Measurements from ENCODE around the gene PCMTD2.
"Not testable (repeated sequence)": the region's sequence is repeated elsewhere in the genome, so short reads cannot be mapped to it uniquely, and the experiment has no call there.

The PCMTD2 gene

GRCh38 chr20:64313761-64314160 lies 58.2 kb downstream of the PCMTD2 start:
- not testable (repeated sequence) for DNase-seq

DNA sequence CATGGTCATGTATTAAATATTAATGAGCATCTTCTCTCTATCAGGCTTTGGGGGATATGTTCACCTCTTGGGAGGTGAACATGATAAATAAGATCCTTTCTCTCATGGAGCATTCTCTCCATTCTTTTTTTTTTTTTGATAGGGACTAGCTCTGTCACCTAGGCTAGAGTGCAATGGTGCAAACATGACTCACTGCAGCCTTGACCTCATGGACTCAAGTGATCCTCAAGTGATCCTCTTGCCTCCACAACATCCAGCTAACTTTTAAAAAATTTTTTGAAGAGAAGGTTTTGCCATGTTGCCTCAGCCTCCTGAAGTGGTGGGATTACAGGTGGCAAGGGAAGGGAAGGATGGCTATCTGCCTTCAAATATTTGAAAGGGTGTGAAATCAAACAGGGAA lies 59.8 kb downstream of the PCMTD2 start:
- not testable (repeated sequence) for DNase-seq

DNA sequence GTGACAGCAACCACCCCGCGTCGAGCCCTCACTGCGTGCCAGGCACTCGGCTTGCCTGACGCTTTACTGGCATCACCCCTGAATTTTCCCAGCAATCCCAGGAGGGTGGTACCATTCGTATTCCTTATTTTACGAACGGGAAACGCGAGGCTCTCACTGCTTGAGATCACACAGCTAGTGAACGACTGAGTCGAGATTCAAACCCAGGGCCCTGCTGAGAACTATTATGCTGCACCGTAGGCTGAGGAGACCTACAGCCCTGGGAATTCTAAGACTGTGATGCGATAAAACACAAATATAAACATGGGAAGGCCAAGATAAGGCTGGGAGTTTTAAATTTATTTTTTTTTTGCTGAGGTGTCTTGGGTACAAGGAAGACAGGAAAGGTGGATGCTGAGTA lies 60.3 kb downstream of the PCMTD2 start:
- DNase-seq = not testable (repeated sequence)

DNA sequence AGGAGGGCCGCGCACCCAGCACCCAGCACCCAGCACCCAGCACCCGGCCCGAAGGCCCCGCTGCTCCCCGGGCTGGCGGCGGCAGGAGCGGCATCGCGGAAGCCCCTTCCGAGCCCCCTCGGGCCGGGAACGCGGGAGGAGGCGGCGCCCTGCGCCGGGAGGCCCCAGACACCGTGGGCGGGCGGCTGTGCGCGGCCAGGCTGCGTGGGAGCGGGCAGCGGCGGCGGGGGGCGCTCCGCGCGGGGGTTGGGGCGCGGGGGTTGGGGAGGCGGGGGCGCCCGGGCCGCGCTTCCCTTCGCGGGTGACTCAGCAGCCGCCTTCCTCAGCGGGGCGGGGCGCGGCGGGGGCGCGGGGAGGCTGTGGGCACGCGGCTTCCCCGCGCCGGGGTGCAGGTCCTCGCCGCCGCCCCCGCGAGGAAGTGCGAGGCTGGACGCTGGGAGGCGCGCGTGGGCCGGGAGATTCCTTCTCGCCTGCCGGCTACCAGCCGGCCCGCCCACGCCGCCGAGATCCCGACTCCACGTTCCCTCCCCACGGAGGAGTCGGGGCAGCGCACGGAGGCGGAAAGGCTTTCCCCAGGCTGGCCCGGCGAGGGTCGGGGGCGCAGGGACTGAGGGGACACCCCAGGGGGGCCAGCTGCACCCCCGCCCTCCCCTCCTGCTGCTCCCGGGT lies 61.0 kb downstream of the PCMTD2 start:
- DNase-seq = not testable (repeated sequence)

DNA sequence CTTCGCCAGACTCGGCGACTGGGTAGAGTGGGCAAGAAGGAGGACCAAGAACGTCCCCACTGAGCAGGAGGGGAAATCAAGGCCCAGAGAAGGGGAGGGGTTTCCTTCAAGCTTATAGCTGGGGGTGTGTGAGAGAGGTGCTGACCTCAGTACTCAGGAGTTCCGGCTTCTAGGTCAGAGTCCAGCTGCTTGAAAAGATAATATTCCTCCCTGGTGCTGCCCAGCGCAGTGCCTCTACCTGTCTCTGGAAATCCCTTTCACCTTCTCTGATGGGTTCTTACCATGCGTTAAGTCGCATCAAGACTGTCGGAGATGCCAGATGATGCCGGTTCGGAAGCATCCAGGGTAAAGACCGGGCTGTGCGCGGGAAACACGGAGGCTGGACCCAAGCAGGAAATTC lies 61.8 kb downstream of the PCMTD2 start:
- not testable (repeated sequence) for DNase-seq

DNA sequence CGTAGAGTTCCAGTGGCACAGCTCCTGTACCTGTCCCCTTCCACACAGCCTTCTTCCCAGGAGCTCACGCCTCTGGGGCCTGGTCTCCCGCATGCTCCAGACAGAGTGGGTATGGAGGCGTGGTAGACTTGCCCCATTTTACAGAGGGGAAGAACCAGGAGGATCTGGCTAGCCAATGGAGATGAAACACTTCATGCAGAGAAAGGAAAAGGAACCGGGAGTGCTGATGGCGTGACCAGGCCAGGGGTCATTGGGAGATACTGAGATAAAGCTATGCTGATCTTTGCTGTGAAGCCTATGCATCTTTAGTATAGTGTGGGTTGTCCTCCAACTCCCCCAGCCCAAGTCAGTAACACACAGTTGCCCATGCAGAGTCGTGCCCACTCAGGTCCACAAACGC lies 62.5 kb downstream of the PCMTD2 start:
- not testable (repeated sequence) for DNase-seq

DNA sequence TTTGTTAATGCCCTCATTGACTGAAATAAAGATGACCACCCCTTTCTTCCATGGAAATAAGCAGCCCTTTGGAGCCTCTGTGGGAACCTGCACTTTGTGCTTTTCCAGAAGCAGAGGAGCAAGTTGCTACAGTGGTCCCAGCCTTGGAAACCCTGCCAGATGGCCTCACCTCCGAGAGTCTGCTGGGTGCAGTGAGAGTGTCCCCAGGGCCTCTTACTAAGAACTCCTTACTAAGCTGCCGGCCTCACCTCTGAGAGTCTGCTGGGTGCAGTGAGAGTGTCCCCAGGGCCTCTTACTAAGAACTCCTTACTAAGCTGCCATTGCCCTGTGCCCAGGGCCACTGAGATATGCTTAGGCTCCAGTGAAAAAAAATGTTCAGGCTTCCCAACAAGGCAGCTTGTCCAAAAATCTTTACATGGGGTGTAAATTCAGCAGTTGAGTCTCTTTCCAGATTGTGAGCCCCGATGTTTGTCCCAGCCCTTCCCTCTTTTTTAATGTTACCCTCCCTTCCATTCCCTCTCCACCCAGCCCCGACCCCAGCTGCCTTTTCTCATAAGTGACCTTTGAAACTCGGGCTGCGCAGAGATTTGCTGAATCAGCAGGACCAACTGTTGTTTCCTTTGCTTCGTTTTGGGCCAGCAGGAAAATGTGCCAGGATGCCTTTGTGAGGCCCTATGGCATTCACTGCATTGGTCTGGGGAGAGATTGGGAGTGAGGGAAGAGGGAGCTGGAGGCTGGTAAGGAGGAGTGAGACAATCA lies 66.7 kb downstream of the PCMTD2 start:
- not testable (repeated sequence) for DNase-seq

Data from SHP77 (cell line).